A549 (cell line): ENCODE results near the gene ABCA13.

Experiments used
- BHLHE40 ChIP-seq: IDR thresholded peaks from 2 replicates; pipeline ENCODE4 v1.6.1; 2012; ENCODE audit warnings: low read depth, low read length, inconsistent platforms
- CHD4 ChIP-seq: fragments of 200-600 bp; sonication (generic); IDR thresholded peaks from 2 replicates; pipeline ENCODE4 v1.6.1; 2016; ENCODE audit warnings: antibody characterized with exemption, mild to moderate bottlenecking, borderline replicate concordance
- EP300 ChIP-seq, 2 experiments: fragments of >200 bp; sonication (Bioruptor Twin); formaldehyde crosslinking; IDR thresholded peaks; 2 replicates in 1 of 2; 3 replicates in 1 of 2; pipeline ENCODE4 v1.6.1; 2016 to 2017
- HDAC2 ChIP-seq: fragments of 200-600 bp; sonication (generic); IDR thresholded peaks from 2 replicates; pipeline ENCODE4 v1.6.1; 2016
- KDM1A ChIP-seq: fragments of 200-600 bp; sonication (generic); IDR thresholded peaks from 2 replicates; pipeline ENCODE4 v1.6.1; 2016; ENCODE audit warnings: low read depth, mild to moderate bottlenecking
- MAFK ChIP-seq: fragments of 450-650 bp; IDR thresholded peaks from 2 replicates; pipeline ENCODE4 v1.6.1; 2014; ENCODE audit not compliant: partially characterized antibody
- POLR2A ChIP-seq: IDR thresholded peaks from 2 replicates; pipeline ENCODE4 v1.6.1; 2012; ENCODE audit warnings: mild to moderate bottlenecking, low read length
- RCOR1 ChIP-seq: fragments of 150-350 bp; IDR thresholded peaks from 2 replicates; pipeline ENCODE4 v1.6.1; 2014; ENCODE audit warnings: antibody characterized with exemption, low read length, low read depth
- SMC3 ChIP-seq: fragments of >200 bp; sonication (Bioruptor Twin); formaldehyde crosslinking; IDR thresholded peaks from 3 replicates; pipeline ENCODE4 v1.6.1; 2018; ENCODE audit warnings: inconsistent platforms
- TF ChIP-seq, protein P1 (sequence below): fragments of >200 bp; sonication (Bioruptor Twin); formaldehyde crosslinking; IDR thresholded peaks from 3 replicates; pipeline ENCODE4 v1.5.1; 2016

DNA sequence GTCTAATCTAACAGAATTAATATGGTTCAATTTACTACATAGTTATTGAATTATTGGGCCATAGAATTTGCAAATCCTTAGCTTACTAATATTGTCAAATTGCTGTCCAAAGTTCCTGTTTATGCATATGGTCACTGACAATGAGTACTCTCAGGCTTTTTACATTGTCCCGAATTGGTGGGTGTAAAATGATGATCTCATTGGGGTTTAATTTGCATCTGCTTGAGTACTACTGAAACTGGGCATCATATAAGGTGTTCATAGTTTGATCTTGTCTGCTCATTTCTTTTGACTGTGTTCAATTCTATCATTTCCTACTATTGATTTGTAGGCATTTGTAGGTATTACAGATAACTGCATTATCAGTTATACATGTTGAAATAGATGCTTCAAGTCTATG is 12.7 kb downstream of the ABCA13 start:
- TF ChIP-seq SMC3 = no peak
- TF ChIP-seq, protein P1, sequence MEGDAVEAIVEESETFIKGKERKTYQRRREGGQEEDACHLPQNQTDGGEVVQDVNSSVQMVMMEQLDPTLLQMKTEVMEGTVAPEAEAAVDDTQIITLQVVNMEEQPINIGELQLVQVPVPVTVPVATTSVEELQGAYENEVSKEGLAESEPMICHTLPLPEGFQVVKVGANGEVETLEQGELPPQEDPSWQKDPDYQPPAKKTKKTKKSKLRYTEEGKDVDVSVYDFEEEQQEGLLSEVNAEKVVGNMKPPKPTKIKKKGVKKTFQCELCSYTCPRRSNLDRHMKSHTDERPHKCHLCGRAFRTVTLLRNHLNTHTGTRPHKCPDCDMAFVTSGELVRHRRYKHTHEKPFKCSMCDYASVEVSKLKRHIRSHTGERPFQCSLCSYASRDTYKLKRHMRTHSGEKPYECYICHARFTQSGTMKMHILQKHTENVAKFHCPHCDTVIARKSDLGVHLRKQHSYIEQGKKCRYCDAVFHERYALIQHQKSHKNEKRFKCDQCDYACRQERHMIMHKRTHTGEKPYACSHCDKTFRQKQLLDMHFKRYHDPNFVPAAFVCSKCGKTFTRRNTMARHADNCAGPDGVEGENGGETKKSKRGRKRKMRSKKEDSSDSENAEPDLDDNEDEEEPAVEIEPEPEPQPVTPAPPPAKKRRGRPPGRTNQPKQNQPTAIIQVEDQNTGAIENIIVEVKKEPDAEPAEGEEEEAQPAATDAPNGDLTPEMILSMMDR = no peak
- no peak for TF ChIP-seq CHD4
- TF ChIP-seq MAFK = no peak
- no peak for TF ChIP-seq HDAC2
- TF ChIP-seq EP300 (IDR thresholded peaks at IDR 0.05) = no peak
- no peak for TF ChIP-seq BHLHE40
- no peak for TF ChIP-seq POLR2A
- no peak for TF ChIP-seq RCOR1
- TF ChIP-seq KDM1A = no peak
